Rectal smooth muscle tissue (tissue), 1 donor: ENCODE measurements around the gene SKAP1.

Experiments used
- H3K27ac ChIP-seq: one replicate; pipeline ENCODE4 v1.7.0; 2013; ENCODE audit warnings: low read depth, low read length, inconsistent platforms
- H3K27me3 ChIP-seq: one replicate; pipeline ENCODE4 v1.7.0; 2013; ENCODE audit warnings: low read length; ENCODE audit not compliant: control insufficient read depth, insufficient read depth
- H3K36me3 ChIP-seq: one replicate; pipeline ENCODE4 v1.7.0; 2013; ENCODE audit warnings: low read length; ENCODE audit not compliant: control insufficient read depth, insufficient read depth
- H3K4me1 ChIP-seq: one replicate; pipeline ENCODE4 v1.7.0; 2013; ENCODE audit warnings: low read length; ENCODE audit not compliant: control insufficient read depth, insufficient read depth
- H3K4me3 ChIP-seq: one replicate; pipeline ENCODE4 v1.7.0; 2013; ENCODE audit warnings: low read length
- H3K9ac ChIP-seq: one replicate; pipeline ENCODE4 v1.7.0; 2013; ENCODE audit warnings: low read length

Gene SKAP1

GRCh38 chr17:48093341-48094045 lies 336.5 kb downstream of the SKAP1 start:
- H3K9ac ChIP-seq = no peak overlapping the region
- no peaks in the 10 kb centered on the region for H3K4me1 ChIP-seq

GRCh38 chr17:48084932-48085331 lies 345.1 kb downstream of the SKAP1 start:
- no peaks in the 10 kb centered on the region for H3K36me3 ChIP-seq
- H3K27ac ChIP-seq = no peak overlapping the region
- H3K9ac ChIP-seq = no peak overlapping the region
- H3K4me3 ChIP-seq = no peak overlapping the region
- no peaks in the 10 kb centered on the region for H3K27me3 ChIP-seq
- peaks cover 10% of the 10 kb centered on the region for H3K4me1 ChIP-seq

More at GRCh38 chr17:48093341-48094045, 336.5 kb downstream of the SKAP1 start:
- H3K4me3 ChIP-seq = no peak overlapping the region
- H3K27me3 ChIP-seq = no peaks in the 10 kb centered on the region
- H3K27ac ChIP-seq = no peak overlapping the region
- H3K36me3 ChIP-seq = no peaks in the 10 kb centered on the region
